Hepatocyte (in vitro differentiated cells): ENCODE results near the gene DMD. TPM values are rescaled to one million over a fixed set of nuclear protein-coding genes. Genes with fewer than 3 reads are reported as not detected.

ENCODE experiments used
- DNase-seq: peaks from one replicate; pipeline ENCODE4 v3.0.0-alpha.2; 2016; ENCODE audit warnings: low spot score
- H2AFZ ChIP-seq: fragments of 200-600 bp; sonication (generic); 2 replicates; pipeline ENCODE4 v1.6.0; 2016; ENCODE audit warnings: antibody characterized with exemption, mild to moderate bottlenecking
- H3K27ac ChIP-seq: fragments of 200-600 bp; sonication (generic); 2 replicates; pipeline ENCODE4 v1.5.1; 2016; ENCODE audit warnings: mild to moderate bottlenecking
- H3K27me3 ChIP-seq: fragments of 200-600 bp; sonication (generic); 2 replicates; pipeline ENCODE4 v1.6.1; 2016
- H3K36me3 ChIP-seq: fragments of 200-600 bp; sonication (generic); replicated peaks from 2 replicates; pipeline ENCODE4 v1.5.1; 2016; ENCODE audit warnings: low read depth; ENCODE audit not compliant: insufficient read depth
- H3K4me1 ChIP-seq: fragments of 200-600 bp; sonication (generic); 2 replicates; pipeline ENCODE4 v1.5.1; 2016; ENCODE audit warnings: mild to moderate bottlenecking, moderate library complexity; ENCODE audit not compliant: insufficient read depth
- H3K4me2 ChIP-seq: fragments of 200-600 bp; sonication (generic); 2 replicates; pipeline ENCODE4 v1.6.0; 2016
- H3K4me3 ChIP-seq: fragments of 200-600 bp; sonication (generic); 2 replicates; pipeline ENCODE4 v1.5.1; 2016; ENCODE audit warnings: mild to moderate bottlenecking
- H3K79me2 ChIP-seq: fragments of 200-600 bp; sonication (generic); 2 replicates; pipeline ENCODE4 v1.6.0; 2017; ENCODE audit warnings: mild to moderate bottlenecking
- H3K9me2 ChIP-seq: fragments of 200-600 bp; sonication (generic); replicated peaks from 2 replicates; pipeline ENCODE4 v1.6.0; 2017; ENCODE audit warnings: mild to moderate bottlenecking; ENCODE audit not compliant: insufficient read depth
- H3K9me3 ChIP-seq: fragments of 200-600 bp; sonication (generic); 2 replicates; pipeline ENCODE4 v1.5.1; 2016; ENCODE audit warnings: low read depth, mild to moderate bottlenecking
- H4K20me1 ChIP-seq: fragments of 200-600 bp; sonication (generic); 2 replicates; pipeline ENCODE4 v1.6.0; 2016; ENCODE audit warnings: mild to moderate bottlenecking; ENCODE audit not compliant: insufficient read depth, poor library complexity, severe bottlenecking
- CTCF ChIP-seq: fragments of 200-600 bp; sonication (generic); IDR thresholded peaks from 2 replicates; pipeline ENCODE4 v1.5.1; 2016; ENCODE audit warnings: antibody characterized with exemption, mild to moderate bottlenecking; ENCODE audit not compliant: poor library complexity
- EZH2 ChIP-seq: fragments of 200-600 bp; sonication (generic); IDR thresholded peaks from 2 replicates; pipeline ENCODE4 v1.6.1; 2016; ENCODE audit warnings: antibody characterized with exemption, mild to moderate bottlenecking, borderline replicate concordance
- EZH2phosphoT487 ChIP-seq: fragments of 200-600 bp; sonication (generic); IDR thresholded peaks from one replicate; pipeline ENCODE4 v1.6.1; 2018; ENCODE audit warnings: antibody characterized with exemption, mild to moderate bottlenecking, low read depth, moderate library complexity; ENCODE audit not compliant: unreplicated experiment, severe bottlenecking
- WGBS: methylation state at CpG from one replicate; pipeline ENCODE4 v1.1.6; 2016; ENCODE audit warnings: low lambda C conversion rate; ENCODE audit errors: missing lambda C conversion rate; 5-methylcytosine and 5-hydroxymethylcytosine counted together
- polyA plus RNA-seq: library from polyadenylated mRNA; unstranded; fragments of >200 nt; fragmentation: Nextera tagmentation; extraction: Ambion mirVana; gene quantifications from 2 replicates; pipeline ENCODE4 v1.2.1, GENCODE V29; 2016
- total RNA-seq: library from RNA; depleted of rRNA; stranded (reverse); fragments of >200 nt; gene quantifications from 2 replicates; pipeline ENCODE4 v1.2.3, GENCODE V29; 2014

Gene DMD
- total and polyA plus RNA-seq, 2 experiments from 2014 or later: 14.2 to 27.8 TPM

- no peaks in the 10 kb centered on the region for H3K27me3 ChIP-seq
- no peak overlapping the region for H3K4me3 ChIP-seq
- no peaks in the 10 kb centered on the region for H4K20me1 ChIP-seq
- no peaks in the 10 kb centered on the region for H3K36me3 ChIP-seq
- no peak overlapping the region for H3K27ac ChIP-seq
- H3K9me3 ChIP-seq: no peaks in the 10 kb centered on the region
- TF ChIP-seq EZH2 (no peak), CTCF (no peak), EZH2phosphoT487 (no peak)
- H3K79me2 ChIP-seq: no peaks in the 10 kb centered on the region
- no peak overlapping the region for H3K4me2 ChIP-seq
- DNase-seq: no peak
- no peaks in the 10 kb centered on the region for H3K4me1 ChIP-seq
- no peak overlapping the region for H2AFZ ChIP-seq
- no peaks in the 10 kb centered on the region for H3K9me2 ChIP-seq
These were observed 1400.2 kb downstream of the DMD start for GRCh38 chrX:31811106-31811505.

- Histone ChIP-seq H3K36me3 (no peaks in the 10 kb centered on the region), H3K4me3 (no peak overlapping the region), H3K27me3 (no peaks in the 10 kb centered on the region), H4K20me1 (no peaks in the 10 kb centered on the region), H3K79me2 (no peaks in the 10 kb centered on the region), H3K9me2 (no peaks in the 10 kb centered on the region), H3K27ac (no peak overlapping the region), H3K4me1 (no peaks in the 10 kb centered on the region), H3K4me2 (no peak overlapping the region), H3K9me3 (no peaks in the 10 kb centered on the region), H2AFZ (no peak overlapping the region)
- no peak for DNase-seq
- TF ChIP-seq EZH2phosphoT487 (no peak), EZH2 (no peak), CTCF (no peak)
- WGBS: 54% methylated on average over 2 of the region's 2 CpGs
These were observed 1403.0 kb downstream of the DMD start for GRCh38 chrX:31808357-31808756.

- H3K4me1 ChIP-seq: no peaks in the 10 kb centered on the region
- no peaks in the 10 kb centered on the region for H3K27me3 ChIP-seq
- H3K4me2 ChIP-seq: no peak overlapping the region
- no peaks in the 10 kb centered on the region for H4K20me1 ChIP-seq
- H3K79me2 ChIP-seq: no peaks in the 10 kb centered on the region
- TF ChIP-seq CTCF (no peak), EZH2 (no peak), EZH2phosphoT487 (no peak)
- no peaks in the 10 kb centered on the region for H3K9me2 ChIP-seq
- no peak overlapping the region for H3K27ac ChIP-seq
- no peak for DNase-seq
- no peak overlapping the region for H2AFZ ChIP-seq
- no peaks in the 10 kb centered on the region for H3K9me3 ChIP-seq
- no peak overlapping the region for H3K4me3 ChIP-seq
- WGBS: 40% methylated on average over 2 of the region's 2 CpGs
- no peaks in the 10 kb centered on the region for H3K36me3 ChIP-seq
These were observed 1404.2 kb downstream of the DMD start for GRCh38 chrX:31807165-31807564.

GRCh38 chrX:31805781-31806180 is 1405.6 kb downstream of the DMD start:
- H3K27ac ChIP-seq: no peak overlapping the region
- H3K36me3 ChIP-seq: no peaks in the 10 kb centered on the region
- TF ChIP-seq EZH2phosphoT487 (no peak), EZH2 (no peak), CTCF (no peak)
- no peaks in the 10 kb centered on the region for H4K20me1 ChIP-seq
- no peaks in the 10 kb centered on the region for H3K79me2 ChIP-seq
- H3K27me3 ChIP-seq: no peaks in the 10 kb centered on the region
- no peak for DNase-seq
- H3K4me2 ChIP-seq: no peak overlapping the region
- 58% methylated on average over 3 of the region's 3 CpGs for WGBS
- H2AFZ ChIP-seq: no peak overlapping the region
- no peaks in the 10 kb centered on the region for H3K4me1 ChIP-seq
- H3K9me2 ChIP-seq: no peaks in the 10 kb centered on the region
- no peak overlapping the region for H3K4me3 ChIP-seq
- no peaks in the 10 kb centered on the region for H3K9me3 ChIP-seq
